Thyroid gland (tissue), 4 donors: Measurements from ENCODE around the gene DDIAS.
A peak's percentile ranks its signal among the peaks of the same experiment; 100 is the strongest.

Source experiments
- POLR2A ChIP-seq, 2 donors: fragments of 450-650 bp; IDR thresholded peaks; one replicate each; pipeline ENCODE4 v1.6.1; 2017; ENCODE audit warnings: antibody characterized with exemption in 2 of 2, mild to moderate bottlenecking in 2 of 2, moderate library complexity in 1 of 2
- TF ChIP-seq, protein P1 (sequence below), 6 experiments: fragments of 200-600 bp in 3 of 6; fragments of 450-650 bp in 3 of 6; sonication (generic) in 3 of 6; IDR thresholded peaks; one replicate each; pipeline ENCODE4 v1.5.1; 2016 to 2019; ENCODE audit warnings: antibody characterized with exemption in 6 of 6, mild to moderate bottlenecking in 2 of 6, inconsistent platforms in 1 of 6, moderate library complexity in 1 of 6

GRCh38 chr11:82906236-82906635, 4.7 kb downstream of the DDIAS start:
- TF ChIP-seq, protein P1, sequence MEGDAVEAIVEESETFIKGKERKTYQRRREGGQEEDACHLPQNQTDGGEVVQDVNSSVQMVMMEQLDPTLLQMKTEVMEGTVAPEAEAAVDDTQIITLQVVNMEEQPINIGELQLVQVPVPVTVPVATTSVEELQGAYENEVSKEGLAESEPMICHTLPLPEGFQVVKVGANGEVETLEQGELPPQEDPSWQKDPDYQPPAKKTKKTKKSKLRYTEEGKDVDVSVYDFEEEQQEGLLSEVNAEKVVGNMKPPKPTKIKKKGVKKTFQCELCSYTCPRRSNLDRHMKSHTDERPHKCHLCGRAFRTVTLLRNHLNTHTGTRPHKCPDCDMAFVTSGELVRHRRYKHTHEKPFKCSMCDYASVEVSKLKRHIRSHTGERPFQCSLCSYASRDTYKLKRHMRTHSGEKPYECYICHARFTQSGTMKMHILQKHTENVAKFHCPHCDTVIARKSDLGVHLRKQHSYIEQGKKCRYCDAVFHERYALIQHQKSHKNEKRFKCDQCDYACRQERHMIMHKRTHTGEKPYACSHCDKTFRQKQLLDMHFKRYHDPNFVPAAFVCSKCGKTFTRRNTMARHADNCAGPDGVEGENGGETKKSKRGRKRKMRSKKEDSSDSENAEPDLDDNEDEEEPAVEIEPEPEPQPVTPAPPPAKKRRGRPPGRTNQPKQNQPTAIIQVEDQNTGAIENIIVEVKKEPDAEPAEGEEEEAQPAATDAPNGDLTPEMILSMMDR (IDR thresholded peaks at IDR 0.05): peak; percentile 18 to 66 (median 57)
- no peak for TF ChIP-seq POLR2A (IDR thresholded peaks at IDR 0.05)
